GM19324 (cell line): ENCODE results near the gene LCTL.

Experiments used
- ATAC-seq: cut with Tn5 transposase; IDR thresholded peaks from one replicate; pipeline ENCODE4 v1.9.1; 2021; ENCODE audit warnings: mild to moderate bottlenecking, moderate library complexity; ENCODE audit not compliant: unreplicated experiment, low FRiP score

The LCTL gene, protein sequence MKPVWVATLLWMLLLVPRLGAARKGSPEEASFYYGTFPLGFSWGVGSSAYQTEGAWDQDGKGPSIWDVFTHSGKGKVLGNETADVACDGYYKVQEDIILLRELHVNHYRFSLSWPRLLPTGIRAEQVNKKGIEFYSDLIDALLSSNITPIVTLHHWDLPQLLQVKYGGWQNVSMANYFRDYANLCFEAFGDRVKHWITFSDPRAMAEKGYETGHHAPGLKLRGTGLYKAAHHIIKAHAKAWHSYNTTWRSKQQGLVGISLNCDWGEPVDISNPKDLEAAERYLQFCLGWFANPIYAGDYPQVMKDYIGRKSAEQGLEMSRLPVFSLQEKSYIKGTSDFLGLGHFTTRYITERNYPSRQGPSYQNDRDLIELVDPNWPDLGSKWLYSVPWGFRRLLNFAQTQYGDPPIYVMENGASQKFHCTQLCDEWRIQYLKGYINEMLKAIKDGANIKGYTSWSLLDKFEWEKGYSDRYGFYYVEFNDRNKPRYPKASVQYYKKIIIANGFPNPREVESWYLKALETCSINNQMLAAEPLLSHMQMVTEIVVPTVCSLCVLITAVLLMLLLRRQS

GRCh38 chr15:66565741-66566144 is at the start of gene LCTL:
Gene LCTL (minus strand): TSS chr15:66565998. CDS start chr15:66565365, 633 bp downstream.
- ATAC-seq, result no peak

DNA sequence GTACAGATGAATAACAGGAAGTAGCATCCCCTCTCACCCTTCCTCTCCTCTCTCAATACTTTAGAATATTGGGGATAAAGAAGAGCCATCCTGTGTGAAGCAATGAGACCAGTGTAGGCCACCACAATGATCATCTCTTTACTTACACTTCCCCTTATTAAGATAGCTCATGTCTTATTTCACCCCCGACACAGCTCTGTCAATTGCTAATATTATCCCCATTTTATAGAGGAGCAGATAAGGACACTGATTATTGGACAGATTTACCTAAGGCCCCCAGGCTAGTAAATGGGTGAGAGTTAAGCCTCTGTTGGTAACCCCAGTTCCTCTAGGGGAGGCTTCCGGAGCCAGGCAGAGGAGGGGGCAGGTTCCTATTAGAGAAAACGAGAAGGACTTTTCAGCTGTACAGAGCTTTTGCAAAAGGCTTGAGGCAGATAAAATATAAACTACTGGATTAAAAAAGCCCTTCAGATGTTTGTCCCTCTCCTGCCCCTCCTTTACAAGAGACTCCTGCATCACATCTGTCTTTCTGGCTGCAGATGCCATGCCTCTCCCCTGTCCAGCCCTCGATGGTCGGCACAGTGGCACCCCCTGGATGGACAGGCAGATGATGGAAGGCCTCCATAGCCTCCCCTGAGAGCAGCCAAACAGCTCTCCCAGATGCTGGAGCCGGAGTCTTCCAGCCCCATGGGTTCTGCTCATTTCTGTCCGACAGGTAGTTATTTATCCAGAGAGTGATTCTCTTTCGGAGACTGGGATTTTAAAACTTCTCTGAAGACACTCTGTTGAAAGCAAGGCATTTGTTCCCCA is 49.4 kb upstream of the LCTL start:
- no peak for ATAC-seq

- no peak for ATAC-seq
These were observed 48.7 kb upstream of the LCTL start for GRCh38 chr15:66614456-66614855.

DNA sequence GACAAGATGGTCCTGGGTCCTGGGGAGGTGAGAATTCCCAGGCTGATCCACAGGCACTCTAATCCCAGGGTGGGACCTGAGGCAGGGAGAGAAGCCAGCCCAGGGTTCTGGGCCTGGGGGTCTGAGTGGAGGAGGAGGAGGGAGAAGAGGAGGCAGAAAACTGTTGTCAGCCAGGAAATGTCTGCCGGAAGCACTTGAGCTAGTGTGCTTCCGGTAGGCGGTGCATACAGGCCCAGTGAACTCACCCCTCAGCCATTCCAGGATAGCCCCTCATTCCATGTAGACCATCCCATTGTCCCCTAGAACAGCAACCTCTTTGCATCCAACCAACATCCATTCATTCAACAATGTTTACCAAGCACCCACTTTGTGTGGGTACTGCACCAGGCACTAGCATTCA is 47.9 kb upstream of the LCTL start:
- ATAC-seq, result no peak

- no peak for ATAC-seq
These were observed 45.7 kb upstream of the LCTL start for GRCh38 chr15:66611257-66612053.

- ATAC-seq, result no peak
These were observed 44.1 kb upstream of the LCTL start for GRCh38 chr15:66609876-66610275.

DNA sequence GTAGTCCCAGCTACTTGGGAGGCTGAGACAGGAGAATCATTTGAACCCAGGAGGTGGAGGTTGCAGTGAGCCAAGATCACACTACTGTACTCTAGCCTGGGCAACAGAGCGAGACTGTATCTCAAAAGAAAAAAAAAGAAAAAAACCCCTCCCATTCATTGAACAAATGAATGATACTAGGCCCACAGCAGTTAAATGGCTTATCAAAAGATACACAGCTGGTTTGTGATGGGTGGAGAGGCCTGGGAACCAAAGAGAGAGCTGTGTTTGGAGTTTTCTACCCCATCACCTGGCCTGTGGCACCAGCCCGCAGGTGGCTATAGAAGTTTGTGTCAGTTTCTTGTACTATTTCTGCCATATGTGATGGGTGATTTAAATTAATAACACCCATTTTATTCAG is 43.1 kb upstream of the LCTL start:
- ATAC-seq, result no peak

GRCh38 chr15:66608159-66608558 is 42.4 kb upstream of the LCTL start:
- no peak for ATAC-seq

DNA sequence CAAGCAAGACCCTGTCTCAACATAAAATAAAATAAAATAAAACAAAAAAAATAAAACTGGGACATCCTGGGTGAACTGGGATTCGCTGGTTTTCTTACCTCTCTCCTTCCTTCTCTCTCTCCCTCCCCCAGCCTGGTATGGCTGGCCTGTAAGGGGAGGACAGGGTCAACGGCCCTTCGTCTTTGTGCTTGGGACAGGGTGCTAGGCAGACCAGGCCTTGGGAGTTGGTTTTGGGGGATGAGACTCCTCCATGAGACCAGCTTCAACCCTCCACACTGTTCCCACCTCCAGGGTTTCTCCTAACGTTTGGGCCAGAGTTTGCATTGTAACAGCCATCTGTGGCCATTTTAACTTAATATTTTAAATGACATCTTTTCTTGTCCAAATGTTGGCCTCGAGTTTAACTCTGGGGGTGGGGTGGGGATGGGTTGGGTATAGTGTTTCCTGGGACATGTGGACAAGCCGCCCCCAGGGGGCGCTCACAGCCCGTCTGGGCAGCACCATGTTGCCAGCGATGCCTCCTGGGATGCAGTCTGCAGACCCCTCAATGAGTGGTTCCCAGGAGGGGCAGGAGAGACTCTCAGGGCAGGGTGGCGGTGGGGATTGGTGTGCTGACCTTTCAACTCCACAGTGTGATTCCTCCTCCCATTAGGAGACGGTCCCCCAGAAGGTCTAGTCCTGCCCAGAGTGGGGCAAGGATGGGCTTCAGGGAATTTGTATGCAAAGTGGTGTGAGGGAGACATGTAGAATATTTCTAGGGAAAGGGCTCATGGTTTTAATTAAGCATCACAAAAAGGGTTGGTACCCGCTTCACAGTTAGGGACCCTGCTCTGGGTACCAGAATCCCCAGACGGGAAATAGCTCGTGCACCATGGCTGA is 37.7 kb upstream of the LCTL start:
- no peak for ATAC-seq

DNA sequence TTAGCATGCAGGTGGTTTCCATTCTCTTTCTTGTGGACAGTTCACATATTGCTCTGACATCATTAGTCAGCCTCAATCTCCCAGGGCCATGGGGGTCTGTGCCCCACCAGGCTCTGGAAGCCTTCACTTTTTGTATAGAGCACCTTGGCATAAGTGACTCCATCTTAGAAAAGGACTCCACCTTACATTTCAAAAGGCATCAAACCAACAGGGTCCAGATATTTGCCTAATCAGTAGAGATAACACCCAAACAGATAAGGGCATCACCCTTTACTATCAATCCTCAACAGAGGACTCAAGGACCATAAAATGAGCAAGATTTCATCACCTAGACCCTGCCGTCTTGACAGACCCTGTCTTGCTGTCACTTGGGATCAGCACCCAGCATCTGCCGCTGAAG is 35.7 kb upstream of the LCTL start:
- ATAC-seq, result no peak

- no peak for ATAC-seq
These were observed 34.4 kb upstream of the LCTL start for GRCh38 chr15:66600240-66600627.

DNA sequence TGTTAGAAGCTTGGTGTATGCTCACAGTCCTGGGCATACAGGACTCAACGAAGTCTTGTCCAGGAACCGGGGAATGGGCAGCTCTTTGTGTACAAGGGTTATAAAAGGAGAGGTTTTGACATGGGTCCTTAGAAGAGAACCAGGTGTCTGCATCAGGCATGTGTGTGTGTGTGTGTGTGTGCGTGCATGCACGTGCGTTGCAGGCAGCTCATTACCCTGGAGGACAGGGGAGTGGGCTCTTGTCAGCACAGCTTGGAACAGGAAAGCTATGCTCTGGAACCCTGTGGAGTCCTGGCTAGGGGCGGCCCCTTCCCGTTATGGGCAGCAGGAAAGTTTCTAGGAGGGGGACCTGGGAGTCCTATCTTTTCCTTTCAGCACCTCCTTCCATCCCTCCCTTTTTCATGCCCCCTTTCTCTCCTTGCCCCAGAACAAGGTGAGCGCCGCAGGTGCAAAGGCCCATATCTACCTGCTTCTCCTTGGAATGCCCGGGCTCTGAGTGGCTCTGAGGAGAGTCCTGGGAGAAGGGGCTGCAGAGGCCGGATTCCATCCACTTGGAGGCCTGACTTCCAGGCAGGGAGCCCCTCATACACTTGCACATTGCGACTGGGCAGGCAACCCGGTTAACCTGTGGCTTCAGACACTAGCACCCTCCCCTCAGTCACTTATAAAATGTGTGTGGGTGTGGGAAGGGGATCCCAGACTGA is 33.9 kb upstream of the LCTL start:
- no peak for ATAC-seq

- ATAC-seq, result no peak
These were observed 32.5 kb upstream of the LCTL start for GRCh38 chr15:66598095-66598815.

GRCh38 chr15:66595931-66596545 is 30.2 kb upstream of the LCTL start:
- ATAC-seq, result no peak

DNA sequence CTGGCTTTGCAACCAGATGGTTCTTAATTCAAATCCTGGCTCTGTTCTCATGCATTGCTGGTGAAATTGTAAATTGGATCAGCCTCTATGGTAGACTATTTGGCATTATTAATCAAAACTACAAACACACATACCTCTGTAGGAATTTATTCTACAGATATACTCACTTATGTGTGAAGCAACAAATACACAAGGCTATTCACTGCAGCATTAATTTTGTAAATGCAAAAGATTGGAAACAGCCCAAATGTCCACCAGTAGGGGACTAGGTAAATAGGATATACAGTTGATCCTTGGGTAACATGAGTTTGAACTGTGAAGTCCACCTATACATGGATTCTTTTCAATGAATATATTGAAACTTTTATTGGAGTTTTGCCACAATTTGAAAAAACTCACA is 29.5 kb upstream of the LCTL start:
- ATAC-seq, result no peak

DNA sequence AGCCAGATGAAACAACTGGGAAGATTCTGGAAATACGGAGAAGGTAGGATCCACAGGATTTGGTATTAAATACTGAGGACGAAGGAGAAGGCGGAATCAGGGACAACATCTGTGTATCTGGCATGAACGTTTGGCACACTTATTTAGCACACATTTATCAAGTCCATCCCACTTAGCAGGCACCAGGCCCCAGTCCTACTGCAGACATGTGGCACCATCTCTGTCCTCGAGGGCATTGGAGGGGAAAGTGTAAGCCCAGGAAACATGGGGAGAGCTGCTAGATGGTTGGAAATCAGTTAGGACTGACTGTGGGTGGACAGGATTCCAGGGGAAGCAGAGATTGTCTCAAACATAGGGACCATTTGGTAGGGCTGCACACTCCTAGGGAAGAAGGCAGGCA is 29.0 kb upstream of the LCTL start:
- no peak for ATAC-seq

DNA sequence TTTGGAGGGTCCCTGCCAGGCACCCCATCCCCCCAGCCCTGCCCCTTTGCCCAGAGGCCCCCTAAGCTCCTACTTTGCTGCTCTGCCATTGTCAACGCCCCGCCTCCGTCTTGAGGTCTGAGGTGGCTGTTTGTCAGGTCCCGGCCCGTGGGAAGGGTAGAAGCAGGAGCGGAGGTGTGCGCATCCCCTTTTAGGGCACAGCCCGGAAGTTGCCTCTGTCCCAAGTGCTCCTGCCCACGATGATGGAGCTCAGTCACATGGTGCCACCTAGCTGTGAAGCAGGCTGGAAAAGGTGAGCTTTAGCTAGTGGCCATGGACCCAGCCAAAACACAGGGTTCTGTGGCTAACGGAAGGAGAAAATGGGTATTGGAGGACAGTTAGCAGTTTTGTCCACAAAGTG is 28.5 kb upstream of the LCTL start:
- ATAC-seq, result no peak

GRCh38 chr15:66593219-66593780 is 27.5 kb upstream of the LCTL start:
- no peak for ATAC-seq
